ENCODE data around the gene KLHL17. TPM values are rescaled to one million over a fixed set of nuclear protein-coding genes. Genes with fewer than 3 reads are reported as not detected.
A peak's percentile ranks its signal among the peaks of the same experiment; 100 is the strongest.

KLHL17 gene
- total and polyA plus RNA-seq, 10 of the 15 experiments (the other 5 are each of a cell fraction or from before 2014, with no cell fraction given): 0.03 to 30.6 (median 5.3) TPM

GRCh38 chr1:1013105-1013921, 52.9 kb downstream of the KLHL17 start, which contains the start of gene ISG15 (continued):
- no peak for TF ChIP-seq E2F8 (IDR thresholded peaks at IDR 0.05; ENCODE audit: low read depth, partially characterized antibody)
- TF ChIP-seq SPI1 (IDR thresholded peaks at IDR 0.05; ENCODE audit: borderline replicate concordance, insufficient read depth, low read depth, low read length): no peak
- no peak for TF ChIP-seq STAT3 (IDR thresholded peaks at IDR 0.05; ENCODE audit: low read depth, low read length)
- TF ChIP-seq, protein P1, sequence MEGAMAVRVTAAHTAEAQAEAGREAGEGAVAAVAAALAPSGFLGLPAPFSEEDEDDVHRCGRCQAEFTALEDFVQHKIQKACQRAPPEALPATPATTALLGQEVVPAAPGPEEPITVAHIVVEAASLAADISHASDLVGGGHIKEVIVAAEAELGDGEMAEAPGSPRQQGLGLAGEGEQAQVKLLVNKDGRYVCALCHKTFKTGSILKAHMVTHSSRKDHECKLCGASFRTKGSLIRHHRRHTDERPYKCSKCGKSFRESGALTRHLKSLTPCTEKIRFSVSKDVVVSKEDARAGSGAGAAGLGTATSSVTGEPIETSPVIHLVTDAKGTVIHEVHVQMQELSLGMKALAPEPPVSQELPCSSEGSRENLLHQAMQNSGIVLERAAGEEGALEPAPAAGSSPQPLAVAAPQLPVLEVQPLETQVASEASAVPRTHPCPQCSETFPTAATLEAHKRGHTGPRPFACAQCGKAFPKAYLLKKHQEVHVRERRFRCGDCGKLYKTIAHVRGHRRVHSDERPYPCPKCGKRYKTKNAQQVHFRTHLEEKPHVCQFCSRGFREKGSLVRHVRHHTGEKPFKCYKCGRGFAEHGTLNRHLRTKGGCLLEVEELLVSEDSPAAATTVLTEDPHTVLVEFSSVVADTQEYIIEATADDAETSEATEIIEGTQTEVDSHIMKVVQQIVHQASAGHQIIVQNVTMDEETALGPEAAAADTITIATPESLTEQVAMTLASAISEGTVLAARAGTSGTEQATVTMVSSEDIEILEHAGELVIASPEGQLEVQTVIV (IDR thresholded peaks at IDR 0.05; ENCODE audit: borderline replicate concordance, partially characterized antibody): no peak
- peak; percentile 70 for TF ChIP-seq FOXK2 (IDR thresholded peaks at IDR 0.05)
- no peak for TF ChIP-seq ZNF592 (IDR thresholded peaks at IDR 0.05)
- no peak for TF ChIP-seq HDAC2 (IDR thresholded peaks at IDR 0.05)
- no peak for TF ChIP-seq CHD1 (IDR thresholded peaks at IDR 0.05; ENCODE audit: low read depth, low read length)
- TF ChIP-seq STAT1 (conservative IDR thresholded peaks at IDR 0.05): peak; percentile 95; the same call in 1 of the 2 replicates
- no peak for TF ChIP-seq SUZ12 (IDR thresholded peaks at IDR 0.05; ENCODE audit: unreplicated experiment)
- 0 out of 2 replicates have a peak, but pooled peaks have one; percentile 52 for TF ChIP-seq GATAD2B (conservative IDR thresholded peaks at IDR 0.05; ENCODE audit: low read depth)
- TF ChIP-seq YBX1 (IDR thresholded peaks at IDR 0.05): no peak
- TF ChIP-seq, protein P2, sequence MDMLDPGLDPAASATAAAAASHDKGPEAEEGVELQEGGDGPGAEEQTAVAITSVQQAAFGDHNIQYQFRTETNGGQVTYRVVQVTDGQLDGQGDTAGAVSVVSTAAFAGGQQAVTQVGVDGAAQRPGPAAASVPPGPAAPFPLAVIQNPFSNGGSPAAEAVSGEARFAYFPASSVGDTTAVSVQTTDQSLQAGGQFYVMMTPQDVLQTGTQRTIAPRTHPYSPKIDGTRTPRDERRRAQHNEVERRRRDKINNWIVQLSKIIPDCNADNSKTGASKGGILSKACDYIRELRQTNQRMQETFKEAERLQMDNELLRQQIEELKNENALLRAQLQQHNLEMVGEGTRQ (IDR thresholded peaks at IDR 0.05; ENCODE audit: borderline replicate concordance, low read depth, low read length): no peak
- TF ChIP-seq NFXL1 (IDR thresholded peaks at IDR 0.05; ENCODE audit: borderline replicate concordance): no peak
- TF ChIP-seq SREBF2 (IDR thresholded peaks at IDR 0.05; ENCODE audit: low read length): no peak
- TF ChIP-seq MEF2A (IDR thresholded peaks at IDR 0.05; ENCODE audit: insufficient read depth, low read depth, low read length): peak; percentile 76
- peak; percentile 90 for TF ChIP-seq MXI1 (IDR thresholded peaks at IDR 0.05; ENCODE audit: low read depth, low read length)
- no peak for TF ChIP-seq ZNF384 (IDR thresholded peaks at IDR 0.05; ENCODE audit: borderline replicate concordance, low read depth, low read length)
- no peak for TF ChIP-seq CBX5 (IDR thresholded peaks at IDR 0.05; ENCODE audit: low read depth)
- TF ChIP-seq IRF4 (IDR thresholded peaks at IDR 0.05; ENCODE audit: low read depth, low read length): peak; percentile 14; the same call in 1 of the 2 replicates
